Measurements from ENCODE around the gene TMEM203.

- no peak for TF ChIP-seq CTCF (IDR thresholded peaks at IDR 0.05)
- no peak for TF ChIP-seq POLR2A (IDR thresholded peaks at IDR 0.05)
Observed at GRCh38 chr9:137233143-137233980, 27.9 kb upstream of the TMEM203 start.

All from lower leg skin (tissue), 3 donors.